K562 (cell line): ENCODE measurements around the gene PRDM10. TPM values are rescaled to one million over a fixed set of nuclear protein-coding genes. Genes with fewer than 3 reads are reported as not detected.

Source experiments
- ATAC-seq: fragments of 200-7000 bp; cut with Tn5 transposase; 3 replicates; pipeline ENCODE4 v1.9.1; 2020; ENCODE audit warnings: moderate library complexity
- BruUV-seq: library from RNA; stranded (reverse); fragments of 400-500 nt; replicated peaks from 2 replicates; lab custom pipeline; 2021; lab: Mats Ljungman, UMichigan
- CTCF ChIA-PET: fragments of 300-600 bp; formaldehyde crosslinking; extraction: SDS; loops from one replicate; lab custom pipeline; 2021; ENCODE audit warnings: low intra/inter-chr PET ratio; lab: Yijun Ruan, JAX
- POLR2A ChIA-PET: fragments of 300-600, 350-650 bp; sonication (Branson Sonifier 250); formaldehyde crosslinking; extraction: SDS; loops from one replicate; lab custom pipeline; 2021; ENCODE audit warnings: antibody characterized with exemption, inconsistent platforms; lab: Yijun Ruan, JAX
- DNase-seq, 4 experiments: peaks; one replicate each; pipeline versions ENCODE4 v3.0.0 to v3.0.0-alpha.2; 2011 to 2018; ENCODE audit warnings: low spot score in 3 of 4, mixed read lengths in 3 of 4; ENCODE audit errors: extremely low read depth in 1 of 4
- FAIRE-seq: peaks from 2 replicates; lab custom pipeline; 2011; peaks lifted over from hg19 to GRCh38; lab: Jason Lieb, UNC
- H2AFZ ChIP-seq: 2 replicates; pipeline ENCODE4 v1.6.0; 2011; ENCODE audit warnings: low read depth, low read length, control low read depth, inconsistent platforms
- H3K27ac ChIP-seq: fragments of 200-600 bp; 3 replicates; pipeline ENCODE4 v1.8.0; 2011; ENCODE audit warnings: low read depth, mild to moderate bottlenecking, control low read depth, inconsistent platforms, low read length, moderate library complexity, mixed read lengths; ENCODE audit errors: extremely low read depth
- H3K27me3 ChIP-seq, 2 experiments: fragments of 300-600 bp in 1 of 2; 2 replicates in 1 of 2; 3 replicates in 1 of 2; pipeline versions ENCODE4 v1.6.0 to v1.8.0; 2011; ENCODE audit warnings: inconsistent platforms in 2 of 2, low read length in 2 of 2, mild to moderate bottlenecking in 1 of 2, mixed read lengths in 1 of 2, moderate library complexity in 1 of 2; ENCODE audit not compliant: control insufficient read depth in 2 of 2, insufficient read depth in 2 of 2
- H3K36me3 ChIP-seq: fragments of 300-600 bp; 3 replicates; pipeline ENCODE4 v1.8.0; 2011; ENCODE audit warnings: mild to moderate bottlenecking, low read length, inconsistent platforms; ENCODE audit not compliant: control insufficient read depth, insufficient read depth
- H3K4me1 ChIP-seq, 2 experiments: fragments of 200-600 bp in 1 of 2; replicated peaks in 1 of 2; 2 replicates in 1 of 2; 3 replicates in 1 of 2; pipeline versions ENCODE4 v1.5.1 to v1.8.0; 2011; ENCODE audit warnings: inconsistent platforms in 2 of 2, low read length in 2 of 2, mild to moderate bottlenecking in 1 of 2, mixed read lengths in 1 of 2, moderate library complexity in 1 of 2; ENCODE audit not compliant: control insufficient read depth in 2 of 2, insufficient read depth in 2 of 2
- H3K4me2 ChIP-seq: 2 replicates; pipeline ENCODE4 v1.6.1; 2011; ENCODE audit warnings: low read length, control low read depth, inconsistent platforms, mixed read lengths; ENCODE audit not compliant: insufficient read depth
- H3K4me3 ChIP-seq: fragments of 200-600 bp; sonication (generic), shearing (Covaris generic); 2 replicates; pipeline ENCODE4 v1.5.1; 2016; ENCODE audit warnings: control low read depth, inconsistent platforms
- H3K79me2 ChIP-seq: fragments of 200-600 bp; 3 replicates; pipeline ENCODE4 v1.8.0; 2011; ENCODE audit warnings: low read length, inconsistent platforms; ENCODE audit not compliant: control insufficient read depth, insufficient read depth
- H3K9ac ChIP-seq, 2 experiments: 2 replicates each; pipeline versions ENCODE4 v1.6.0 to v1.6.1; 2011; ENCODE audit warnings: low read depth in 2 of 2, low read length in 2 of 2, control low read depth in 1 of 2, inconsistent platforms in 1 of 2, mild to moderate bottlenecking in 1 of 2, mixed read lengths in 1 of 2; ENCODE audit not compliant: insufficient read depth in 1 of 2
- H3K9me1 ChIP-seq: one replicate; pipeline ENCODE4 v1.6.0; 2011; ENCODE audit warnings: inconsistent platforms, mild to moderate bottlenecking, low read length, moderate library complexity; ENCODE audit not compliant: control insufficient read depth, insufficient read depth
- H3K9me3 ChIP-seq: replicated peaks from 2 replicates; pipeline ENCODE4 v1.5.1; 2011; ENCODE audit warnings: low read depth, low read length, inconsistent platforms; ENCODE audit not compliant: control insufficient read depth, insufficient read depth
- H4K20me1 ChIP-seq: replicated peaks from 2 replicates; pipeline ENCODE4 v1.6.1; 2011; ENCODE audit warnings: low read length, inconsistent platforms, mixed read lengths; ENCODE audit not compliant: control insufficient read depth, insufficient read depth
- DMBX1 ChIP-seq: fragments of 250-450 bp; sonication (Bioruptor Pico); IDR thresholded peaks from 2 replicates; pipeline ENCODE4 v1.8.0; 2022; ENCODE audit warnings: inconsistent platforms, mild to moderate bottlenecking, moderate library complexity, borderline replicate concordance
- ETV5 ChIP-seq: sonication (generic); formaldehyde crosslinking; IDR thresholded peaks from 2 replicates; pipeline ENCODE4 v1.4.0; 2020; ENCODE audit warnings: low read depth, mild to moderate bottlenecking, missing genetic modification reagents
- GTF2E2 ChIP-seq: fragments of 200-800 bp; sonication (Bioruptor generic); IDR thresholded peaks from 2 replicates; pipeline ENCODE4 v1.6.1; 2016; ENCODE audit warnings: missing genetic modification characterization, missing compliant biosample characterization
- MYNN ChIP-seq, 2 experiments: sonication (generic); formaldehyde crosslinking in 1 of 2; IDR thresholded peaks; 2 replicates each; pipeline versions ENCODE4 v1.5.0 to v1.6.1; 2016 to 2020; ENCODE audit warnings: antibody characterized with exemption in 1 of 2, missing genetic modification reagents in 1 of 2
- NONO ChIP-seq, 2 experiments: fragments of 200-400 bp in 1 of 2; fragments of 450-650 bp in 1 of 2; formaldehyde crosslinking in 1 of 2; IDR thresholded peaks; 2 replicates each; pipeline ENCODE4 v1.6.1; 2017; ENCODE audit warnings: low read depth in 2 of 2, mild to moderate bottlenecking in 2 of 2, moderate library complexity in 2 of 2, low read length in 1 of 2
- NR2F6 ChIP-seq: fragments of 450-650 bp; formaldehyde crosslinking; IDR thresholded peaks from 2 replicates; pipeline ENCODE4 v1.4.0; 2020; ENCODE audit warnings: mild to moderate bottlenecking
- PCBP2 ChIP-seq: fragments of 200-400 bp; formaldehyde crosslinking; IDR thresholded peaks from 2 replicates; pipeline ENCODE4 v1.6.1; 2018; ENCODE audit warnings: low read length, low read depth, mild to moderate bottlenecking, moderate library complexity; ENCODE audit not compliant: poor library complexity, severe bottlenecking
- PTTG1 ChIP-seq: fragments of 450-650 bp; IDR thresholded peaks from 2 replicates; pipeline ENCODE4 v1.6.1; 2016; ENCODE audit warnings: low read depth, mild to moderate bottlenecking, missing genetic modification characterization, missing compliant biosample characterization
- RBM14 ChIP-seq: fragments of 200-400 bp; formaldehyde crosslinking; IDR thresholded peaks from 2 replicates; pipeline ENCODE4 v1.6.1; 2018; ENCODE audit warnings: low read depth, mild to moderate bottlenecking, low read length, moderate library complexity, borderline replicate concordance; ENCODE audit not compliant: insufficient read depth
- RBM17 ChIP-seq: fragments of 200-400 bp; formaldehyde crosslinking; IDR thresholded peaks from 2 replicates; pipeline ENCODE4 v1.6.1; 2017; ENCODE audit warnings: low read depth, mild to moderate bottlenecking, low read length, borderline replicate concordance
- RCOR1 ChIP-seq, 2 experiments: IDR thresholded peaks; 2 replicates each; pipeline ENCODE4 v1.6.1; 2012; ENCODE audit warnings: low read depth in 2 of 2, low read length in 2 of 2, borderline replicate concordance in 1 of 2, improper control_type of control experiment in 1 of 2
- TCF7L2 ChIP-seq: fragments of 150-350 bp; IDR thresholded peaks from 2 replicates; pipeline ENCODE4 v1.6.1; 2016; ENCODE audit warnings: low read depth, mild to moderate bottlenecking, low read length, moderate library complexity
- ZBTB8A ChIP-seq: fragments of 450-650 bp; IDR thresholded peaks from 2 replicates; pipeline ENCODE4 v1.6.1; 2018; ENCODE audit warnings: mild to moderate bottlenecking, moderate library complexity; ENCODE audit not compliant: partially characterized antibody
- ZNF146 ChIP-seq: IDR thresholded peaks from one replicate; pipeline ENCODE4 v1.6.1; 2018; ENCODE audit warnings: missing compliant biosample characterization; ENCODE audit not compliant: unreplicated experiment
- ZNF408 ChIP-seq: fragments of 250-450 bp; sonication (Bioruptor Pico); IDR thresholded peaks from 2 replicates; pipeline ENCODE4 v1.4.0; 2020; ENCODE audit warnings: low read depth, mild to moderate bottlenecking, moderate library complexity
- WGBS: fragments of 100-300 bp; shearing (Covaris generic); methylation state at CpG from one replicate; pipeline ENCODE4 v1.1.6; 2016; ENCODE audit warnings: low coverage, mixed read lengths; ENCODE audit not compliant: insufficient coverage; ENCODE audit errors: missing lambda C conversion rate; 5-methylcytosine and 5-hydroxymethylcytosine counted together
- in situ Hi-C: fragments of 300-500 bp; cut with MboI; formaldehyde crosslinking; loops from 4 replicates; pipeline ENCODE4 v1.15.0; 2018; ENCODE audit warnings: inconsistent platforms, mixed read lengths
- intact Hi-C: fragments of 100-400 bp; cut with micrococcal nuclease; formaldehyde crosslinking; loops from 2 replicates; pipeline ENCODE4 v1.14.2; 2022
- polyA plus RNA-seq, 8 experiments: library from polyadenylated mRNA; depleted of rRNA in 4 of 8; stranded (reverse) in 5 of 8; unstranded in 3 of 8; fragments of >200 nt; fragmentation: Nextera tagmentation in 2 of 8; fragmentation: Illumina TruSeq in 1 of 8; extraction: Ambion mirVana in 2 of 8; extraction: Trizol in 1 of 8; gene quantifications; 2 replicates each; pipeline versions ENCODE4 v1.2.1 to v1.2.3, GENCODE V29; 2011 to 2014; ENCODE audit warnings: inconsistent platforms in 1 of 8, missing spikeins in 1 of 8
- total RNA-seq, 7 experiments: library from RNA; depleted of rRNA in 6 of 7; stranded (reverse); fragments of >200 nt in 6 of 7; fragmentation: Illumina TruSeq in 2 of 7; extraction: Trizol in 2 of 7; gene quantifications; 2 replicates each; pipeline versions ENCODE4 v1.2.1 to v1.2.3, GENCODE V29; 2011 to 2021; ENCODE audit warnings: low replicate concordance in 1 of 7
- TF ChIP-seq, protein P1 (sequence below): fragments of 450-650 bp; IDR thresholded peaks from 2 replicates; pipeline ENCODE4 v1.6.1; 2016; ENCODE audit warnings: low read depth, mild to moderate bottlenecking, moderate library complexity
- TF ChIP-seq, protein P2 (sequence below): IDR thresholded peaks from 2 replicates; pipeline ENCODE4 v1.6.1; 2011; ENCODE audit not compliant: insufficient read length; ENCODE audit errors: extremely low read depth
- TF ChIP-seq, protein P3 (sequence below): fragments of 450-650 bp; IDR thresholded peaks from 2 replicates; pipeline ENCODE4 v1.6.1; 2016; ENCODE audit warnings: borderline replicate concordance

Gene PRDM10
- total and polyA plus RNA-seq, 9 of the 15 experiments (the other 6 are each of a cell fraction or from before 2014, with no cell fraction given), result 0.89 to 9.3 (median 4.5) TPM

DNA sequence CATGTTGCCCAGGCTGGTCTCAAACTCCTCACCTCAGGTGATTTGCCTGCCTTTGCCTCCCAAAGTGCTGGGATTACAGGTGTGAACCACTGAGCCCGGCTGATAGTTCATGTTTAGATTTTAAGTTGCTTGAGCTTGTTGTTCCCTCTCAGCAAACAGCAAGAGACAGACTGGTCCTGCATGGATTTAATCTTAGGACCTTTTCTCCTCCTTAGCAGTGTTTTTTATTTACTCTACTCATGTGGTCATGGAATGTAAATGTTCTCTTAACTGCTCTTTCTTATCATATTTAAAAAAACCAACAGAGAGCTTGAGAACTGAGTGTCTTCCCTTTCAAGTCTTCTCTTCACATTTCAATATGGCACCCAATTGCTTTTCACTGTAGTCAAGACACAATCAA, 22.7 kb upstream of the PRDM10 start:
- DNase-seq, result no peak
- POLR2A ChIA-PET, result interaction anchor here (0.6 kb wide), 1 partner anchor 878 kb away, joined by 3 read pairs; no protein-coding TSS in a partner anchor
- Histone ChIP-seq H3K4me1 (no peaks in the 10 kb centered on the region), H3K9me1 (no peaks in the 10 kb centered on the region), H3K36me3 (no peaks in the 10 kb centered on the region)
- BruUV-seq, result no TSS peak
- TF ChIP-seq NONO (IDR thresholded peaks at IDR 0.05; ENCODE audit: low read depth in 2 of 2, low read length in 1 of 2) (no peak), RBM14 (no peak), MYNN (IDR thresholded peaks at IDR 0.05) (no peak), MYNN (CRISPR knock-in tag; IDR thresholded peaks at IDR 0.05) (no peak), ZNF408 (CRISPR knock-in tag) (no peak), GTF2E2 (tag) (no peak), ZNF146 (CRISPR knock-in tag) (no peak), NR2F6 (no peak), TCF7L2 (no peak), PTTG1 (tag) (no peak), RCOR1 (IDR thresholded peaks at IDR 0.05; ENCODE audit: borderline replicate concordance in 1 of 2, low read depth in 2 of 2, low read length in 2 of 2) (no peak), ETV5 (CRISPR knock-in tag) (no peak), PCBP2 (no peak), ZBTB8A (no peak), DMBX1 (CRISPR knock-in tag) (no peak), RBM17 (no peak)
- TF ChIP-seq, protein P1, sequence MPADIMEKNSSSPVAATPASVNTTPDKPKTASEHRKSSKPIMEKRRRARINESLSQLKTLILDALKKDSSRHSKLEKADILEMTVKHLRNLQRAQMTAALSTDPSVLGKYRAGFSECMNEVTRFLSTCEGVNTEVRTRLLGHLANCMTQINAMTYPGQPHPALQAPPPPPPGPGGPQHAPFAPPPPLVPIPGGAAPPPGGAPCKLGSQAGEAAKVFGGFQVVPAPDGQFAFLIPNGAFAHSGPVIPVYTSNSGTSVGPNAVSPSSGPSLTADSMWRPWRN, result no peak
- TF ChIP-seq, protein P2, sequence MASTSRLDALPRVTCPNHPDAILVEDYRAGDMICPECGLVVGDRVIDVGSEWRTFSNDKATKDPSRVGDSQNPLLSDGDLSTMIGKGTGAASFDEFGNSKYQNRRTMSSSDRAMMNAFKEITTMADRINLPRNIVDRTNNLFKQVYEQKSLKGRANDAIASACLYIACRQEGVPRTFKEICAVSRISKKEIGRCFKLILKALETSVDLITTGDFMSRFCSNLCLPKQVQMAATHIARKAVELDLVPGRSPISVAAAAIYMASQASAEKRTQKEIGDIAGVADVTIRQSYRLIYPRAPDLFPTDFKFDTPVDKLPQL, result no peak
- TF ChIP-seq, protein P3, sequence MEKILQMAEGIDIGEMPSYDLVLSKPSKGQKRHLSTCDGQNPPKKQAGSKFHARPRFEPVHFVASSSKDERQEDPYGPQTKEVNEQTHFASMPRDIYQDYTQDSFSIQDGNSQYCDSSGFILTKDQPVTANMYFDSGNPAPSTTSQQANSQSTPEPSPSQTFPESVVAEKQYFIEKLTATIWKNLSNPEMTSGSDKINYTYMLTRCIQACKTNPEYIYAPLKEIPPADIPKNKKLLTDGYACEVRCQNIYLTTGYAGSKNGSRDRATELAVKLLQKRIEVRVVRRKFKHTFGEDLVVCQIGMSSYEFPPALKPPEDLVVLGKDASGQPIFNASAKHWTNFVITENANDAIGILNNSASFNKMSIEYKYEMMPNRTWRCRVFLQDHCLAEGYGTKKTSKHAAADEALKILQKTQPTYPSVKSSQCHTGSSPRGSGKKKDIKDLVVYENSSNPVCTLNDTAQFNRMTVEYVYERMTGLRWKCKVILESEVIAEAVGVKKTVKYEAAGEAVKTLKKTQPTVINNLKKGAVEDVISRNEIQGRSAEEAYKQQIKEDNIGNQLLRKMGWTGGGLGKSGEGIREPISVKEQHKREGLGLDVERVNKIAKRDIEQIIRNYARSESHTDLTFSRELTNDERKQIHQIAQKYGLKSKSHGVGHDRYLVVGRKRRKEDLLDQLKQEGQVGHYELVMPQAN, result no peak
- TF ChIP-seq, all 486 proteins: peak for 0
- Histone ChIP-seq H3K27me3 (no peaks in the 10 kb centered on the region), H3K79me2 (no peaks in the 10 kb centered on the region), H2AFZ (no peak overlapping the region), H3K27ac (no peak overlapping the region), H3K9ac (no peak overlapping the region), H3K4me2 (no peak overlapping the region), H3K4me3 (no peak overlapping the region), H3K9me3 (no peaks in the 10 kb centered on the region), H4K20me1 (no peaks in the 10 kb centered on the region)
- no peak for FAIRE-seq
- 25% methylated on average over 1 of the region's 1 CpG for WGBS
- intact Hi-C loops, result no loop called here
- CTCF ChIA-PET, result no interaction called here
- no peak for ATAC-seq
- in situ Hi-C loops, result no loop called here
